B cell (primary cell): ENCODE measurements around the gene CUBN. TPM values are rescaled to one million over a fixed set of nuclear protein-coding genes. Genes with fewer than 3 reads are reported as not detected.

Experiments used
- ATAC-seq: fragments of 200-7000 bp; cut with Tn5 transposase; one replicate; pipeline ENCODE4 v1.10.0; 2021; ENCODE audit warnings: low read depth, mild to moderate bottlenecking, moderate number of reproducible peaks, moderate library complexity
- CTCF ChIA-PET: fragments of 350-600 bp; sonication (Branson Sonifier 250); formaldehyde crosslinking; loops from one replicate; lab custom pipeline; 2021; ENCODE audit warnings: antibody characterized with exemption, inconsistent platforms; lab: Charles Lee
- POLR2A ChIA-PET: fragments of 350-600 bp; sonication (Branson Sonifier 250); formaldehyde crosslinking; loops from one replicate; lab custom pipeline; 2021; ENCODE audit warnings: antibody characterized with exemption; lab: Charles Lee
- DNase-seq: peaks from one replicate; pipeline ENCODE4 v3.0.0; 2013
- H2AFZ ChIP-seq: 2 replicates; pipeline ENCODE4 v1.6.1; 2012; ENCODE audit warnings: mild to moderate bottlenecking, low read depth, low read length; ENCODE audit not compliant: insufficient read depth, poor library complexity, severe bottlenecking
- H3K27ac ChIP-seq, 2 donors: 1 replicate in 1 of 2; 2 replicates in 1 of 2; pipeline ENCODE4 v1.5.1; 2012 to 2013; ENCODE audit warnings: low read length in 2 of 2, mild to moderate bottlenecking in 2 of 2, moderate library complexity in 1 of 2
- H3K27me3 ChIP-seq, 4 experiments: fragments of 200-600 bp in 1 of 4; sonication (generic) in 1 of 4; replicated peaks in 1 of 4; 1 replicate in 2 of 4; 2 replicates in 2 of 4; pipeline versions ENCODE4 v1.6.1 to v1.7.0; 2013 to 2016; ENCODE audit warnings: low read length in 3 of 4, mild to moderate bottlenecking in 2 of 4, mixed read lengths in 1 of 4, moderate library complexity in 1 of 4; ENCODE audit not compliant: insufficient read depth in 4 of 4, control insufficient read depth in 3 of 4; ENCODE audit errors: control extremely low read depth in 1 of 4
- H3K36me3 ChIP-seq, 2 experiments: replicated peaks in 1 of 2; 1 replicate in 1 of 2; 2 replicates in 1 of 2; pipeline versions ENCODE4 v1.6.1 to v1.7.1; 2013; ENCODE audit warnings: low read length in 1 of 2; ENCODE audit not compliant: insufficient read depth in 2 of 2, control insufficient read depth in 1 of 2; ENCODE audit errors: control extremely low read depth in 1 of 2, extremely low read depth in 1 of 2
- H3K4me1 ChIP-seq, 2 donors: fragments of 200-600 bp in 1 of 2; sonication (generic) in 1 of 2; 1 replicate in 1 of 2; 2 replicates in 1 of 2; pipeline versions ENCODE4 v1.5.1 to v1.6.1; 2013 to 2017; ENCODE audit warnings: low read length in 2 of 2; ENCODE audit not compliant: control insufficient read depth in 2 of 2, insufficient read depth in 2 of 2
- H3K4me2 ChIP-seq: replicated peaks from 2 replicates; pipeline ENCODE3; 2012; ENCODE audit warnings: mild to moderate bottlenecking, low read depth, low read length; ENCODE audit not compliant: poor library complexity, severe bottlenecking
- H3K4me3 ChIP-seq, 5 experiments: fragments of 200-600 bp in 1 of 5; sonication (generic) in 1 of 5; 1 replicate in 3 of 5; 2 replicates in 2 of 5; pipeline versions ENCODE4 v1.5.1 to v1.7.0; 2011 to 2016; ENCODE audit warnings: low read length in 4 of 5, mild to moderate bottlenecking in 4 of 5, low read depth in 2 of 5, control low read depth in 1 of 5, moderate library complexity in 1 of 5; ENCODE audit not compliant: insufficient read depth in 1 of 5; ENCODE audit errors: control extremely low read depth in 1 of 5, extremely low read depth in 1 of 5
- H3K79me2 ChIP-seq: fragments of 200-600 bp; sonication (generic); one replicate; pipeline ENCODE4 v1.6.0; 2016; ENCODE audit warnings: low read length; ENCODE audit not compliant: control insufficient read depth, insufficient read depth
- H3K9ac ChIP-seq: fragments of 200-600 bp; sonication (generic); 2 replicates; pipeline ENCODE4 v1.6.1; 2017; ENCODE audit warnings: mild to moderate bottlenecking, low read length, moderate library complexity
- H3K9me3 ChIP-seq, 3 donors: one replicate each; pipeline versions ENCODE4 v1.6.1 to v1.7.1; 2013; ENCODE audit warnings: low read length in 2 of 3; ENCODE audit not compliant: control insufficient read depth in 2 of 3, insufficient read depth in 1 of 3; ENCODE audit errors: control extremely low read depth in 1 of 3
- H4K20me1 ChIP-seq: 2 replicates; pipeline ENCODE4 v1.6.0; 2012; ENCODE audit warnings: mild to moderate bottlenecking, low read length; ENCODE audit not compliant: insufficient read depth, control insufficient read depth, poor library complexity, severe bottlenecking
- H3K27ac Mint-ChIP-seq: one replicate; pipeline ENCODE4 v1.8.0; 2021; ENCODE audit warnings: mixed read lengths
- H3K27me3 Mint-ChIP-seq: one replicate; pipeline ENCODE4 v1.8.0; 2021; ENCODE audit warnings: mixed read lengths
- H3K4me1 Mint-ChIP-seq: one replicate; pipeline ENCODE4 v1.8.0; 2021; ENCODE audit warnings: mixed read lengths
- H3K4me3 Mint-ChIP-seq: one replicate; pipeline ENCODE4 v1.8.0; 2021; ENCODE audit warnings: mixed read lengths
- H3K9me3 Mint-ChIP-seq: one replicate; pipeline ENCODE4 v1.8.0; 2022; ENCODE audit warnings: mixed read lengths; ENCODE audit not compliant: insufficient read depth
- EZH2 ChIP-seq: IDR thresholded peaks from 2 replicates; pipeline ENCODE4 v1.6.1; 2012; ENCODE audit warnings: borderline replicate concordance, low read depth, mild to moderate bottlenecking, moderate library complexity, low read length; ENCODE audit not compliant: insufficient read depth, poor library complexity, severe bottlenecking
- WGBS: methylation state at CpG from one replicate; pipeline ENCODE4 v1.1.5; 2013; ENCODE audit warnings: missing lambda C conversion rate; ENCODE audit not compliant: insufficient coverage; 5-methylcytosine and 5-hydroxymethylcytosine counted together
- intact Hi-C: fragments of 100-400 bp; cut with micrococcal nuclease; formaldehyde crosslinking; loops from one replicate; pipeline ENCODE4 v1.10.0; 2022
- polyA plus RNA-seq: library from polyadenylated mRNA; depleted of rRNA; stranded (reverse); fragments of >200 nt; gene quantifications from 2 replicates; pipeline ENCODE4 v1.2.3, GENCODE V29; 2012
- total RNA-seq, 2 donors: library from RNA; stranded (reverse); fragments of 120-200 nt in 1 of 2; gene quantifications; 1 replicate in 1 of 2; 2 replicates in 1 of 2; pipeline versions ENCODE4 v1.2.3 to v1.2.4, GENCODE V29; 2013 to 2022
- TF ChIP-seq, protein P1 (sequence below): fragments of 200-600 bp; IDR thresholded peaks from one replicate; pipeline ENCODE4 v1.8.0; 2022; ENCODE audit warnings: antibody characterized with exemption, mild to moderate bottlenecking

CUBN gene
- total and polyA plus RNA-seq, 2 donors (not counting 1 experiment from before 2014, with no cell fraction given), result 4.2 to 5.7 TPM

DNA sequence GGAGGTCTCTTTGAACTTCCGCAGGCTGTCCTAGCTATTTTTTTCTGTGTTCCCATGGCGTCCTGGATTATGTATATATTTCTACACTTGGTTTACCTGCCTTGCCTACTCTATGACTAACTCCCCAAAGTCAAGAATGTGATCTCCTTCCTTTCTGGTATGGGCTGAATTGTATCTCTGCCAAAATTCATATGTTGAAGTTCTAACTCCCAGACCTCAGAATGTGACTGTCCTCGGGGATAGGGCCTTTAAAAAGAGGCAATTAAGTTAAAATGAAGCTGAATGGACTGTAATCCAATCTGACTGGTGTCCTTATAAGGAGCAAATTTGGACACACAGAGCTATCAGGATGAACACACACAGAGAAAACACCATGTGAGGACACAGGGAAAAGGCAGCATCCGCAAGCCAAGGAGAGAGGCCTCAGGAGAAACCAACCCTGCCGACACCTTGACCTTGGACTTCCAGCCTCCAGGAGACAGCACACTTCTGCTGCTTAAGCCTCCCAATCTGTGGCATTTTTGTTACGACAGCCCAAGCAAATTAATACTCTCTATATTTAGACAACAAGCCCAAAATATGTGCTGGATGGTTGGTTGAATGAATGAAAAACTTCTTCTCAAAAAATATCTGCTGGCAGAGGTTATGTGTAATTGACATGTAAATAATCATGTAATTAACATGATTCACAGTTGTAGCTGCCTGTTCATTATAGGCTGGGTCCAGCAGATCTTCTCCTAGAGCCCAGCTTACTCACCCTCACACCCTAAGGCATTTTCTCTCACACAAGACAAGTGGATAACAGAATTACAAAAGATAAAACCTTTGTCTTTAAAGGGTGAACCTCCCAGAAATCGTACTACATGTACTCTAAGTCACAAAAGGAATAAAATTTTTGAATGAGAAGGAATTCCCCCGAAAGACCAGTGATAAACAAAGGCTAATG, 123.7 kb downstream of the CUBN start:
- H3K27ac ChIP-seq, result no peak overlapping the region
- Mint-ChIP-seq H3K9me3 (peaks cover 3% of the 10 kb centered on the region), H3K27ac (no peak overlapping the region), H3K4me3 (no peak overlapping the region), H3K27me3 (peaks cover 29% of the 10 kb centered on the region), H3K4me1 (no peaks in the 10 kb centered on the region)
- no peaks in the 10 kb centered on the region for H3K36me3 ChIP-seq
- no peak overlapping the region for H3K9ac ChIP-seq
- ATAC-seq (no peak), DNase-seq (no peak)
- no peak overlapping the region for H3K4me3 ChIP-seq
- H3K27me3 ChIP-seq, result no peaks in the 10 kb centered on the region
- ChIA-PET CTCF (no interaction called here), POLR2A (no interaction called here)
- peaks cover 0 to 5% (median 0%) of the 10 kb centered on the region in 3 donors for H3K9me3 ChIP-seq
- 58% methylated on average over 4 of the region's 8 CpGs for WGBS
- H4K20me1 ChIP-seq, result no peaks in the 10 kb centered on the region
- H3K79me2 ChIP-seq, result no peaks in the 10 kb centered on the region
- no peak overlapping the region for H3K4me2 ChIP-seq
- no peak overlapping the region for H2AFZ ChIP-seq
- no peak for TF ChIP-seq EZH2
- TF ChIP-seq, protein P1, sequence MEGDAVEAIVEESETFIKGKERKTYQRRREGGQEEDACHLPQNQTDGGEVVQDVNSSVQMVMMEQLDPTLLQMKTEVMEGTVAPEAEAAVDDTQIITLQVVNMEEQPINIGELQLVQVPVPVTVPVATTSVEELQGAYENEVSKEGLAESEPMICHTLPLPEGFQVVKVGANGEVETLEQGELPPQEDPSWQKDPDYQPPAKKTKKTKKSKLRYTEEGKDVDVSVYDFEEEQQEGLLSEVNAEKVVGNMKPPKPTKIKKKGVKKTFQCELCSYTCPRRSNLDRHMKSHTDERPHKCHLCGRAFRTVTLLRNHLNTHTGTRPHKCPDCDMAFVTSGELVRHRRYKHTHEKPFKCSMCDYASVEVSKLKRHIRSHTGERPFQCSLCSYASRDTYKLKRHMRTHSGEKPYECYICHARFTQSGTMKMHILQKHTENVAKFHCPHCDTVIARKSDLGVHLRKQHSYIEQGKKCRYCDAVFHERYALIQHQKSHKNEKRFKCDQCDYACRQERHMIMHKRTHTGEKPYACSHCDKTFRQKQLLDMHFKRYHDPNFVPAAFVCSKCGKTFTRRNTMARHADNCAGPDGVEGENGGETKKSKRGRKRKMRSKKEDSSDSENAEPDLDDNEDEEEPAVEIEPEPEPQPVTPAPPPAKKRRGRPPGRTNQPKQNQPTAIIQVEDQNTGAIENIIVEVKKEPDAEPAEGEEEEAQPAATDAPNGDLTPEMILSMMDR, result no peak
- H3K4me1 ChIP-seq, result no peaks in the 10 kb centered on the region
- intact Hi-C loops, result no loop called here

DNA sequence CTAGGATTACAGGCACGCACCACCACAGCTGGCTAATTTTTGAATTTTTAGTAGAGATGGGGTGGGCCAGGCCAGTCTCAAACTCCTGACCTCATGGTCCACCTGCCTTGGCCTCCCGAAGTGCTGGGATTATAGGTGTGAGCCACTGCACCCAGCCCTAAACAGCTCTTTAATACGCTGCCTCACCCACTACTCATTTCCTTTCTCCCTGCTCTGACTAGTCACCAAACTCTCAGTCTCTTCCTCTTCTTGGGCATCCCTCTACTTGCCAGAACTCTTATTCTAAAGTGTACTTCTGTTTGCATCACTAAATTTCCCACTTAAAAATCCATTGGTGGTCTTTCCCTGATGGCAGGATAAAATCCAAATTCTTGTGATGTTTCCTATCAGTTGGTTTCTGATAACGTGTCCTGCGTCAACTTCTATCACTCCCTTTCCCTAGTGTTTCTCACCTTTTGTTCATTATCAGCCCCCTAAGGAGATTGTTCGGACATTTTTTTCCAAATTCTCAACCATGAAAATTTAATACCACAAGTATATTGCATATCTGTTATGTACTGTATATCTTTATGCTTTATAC, 124.7 kb downstream of the CUBN start:
- no peak overlapping the region for H3K4me3 Mint-ChIP-seq
- H3K27ac Mint-ChIP-seq, result no peak overlapping the region
- ATAC-seq (no peak), DNase-seq (no peak)
- H3K9ac ChIP-seq, result no peak overlapping the region
- WGBS, result 65% methylated on average over 2 of the region's 6 CpGs
- CTCF ChIA-PET, result no interaction called here
- H3K36me3 ChIP-seq, result no peaks in the 10 kb centered on the region
- H3K9me3 Mint-ChIP-seq, result peaks cover 3% of the 10 kb centered on the region
- POLR2A ChIA-PET, result no interaction called here
- H3K4me1 Mint-ChIP-seq, result no peaks in the 10 kb centered on the region
- no peak overlapping the region for H3K4me2 ChIP-seq
- peaks cover 29% of the 10 kb centered on the region for H3K27me3 Mint-ChIP-seq
- no peak overlapping the region for H3K4me3 ChIP-seq
- intact Hi-C loops, result no loop called here
- H3K4me1 ChIP-seq, result no peaks in the 10 kb centered on the region
- no peaks in the 10 kb centered on the region for H3K27me3 ChIP-seq
- peaks cover 0 to 5% (median 0%) of the 10 kb centered on the region in 3 donors for H3K9me3 ChIP-seq
- TF ChIP-seq, protein P1, result no peak
- TF ChIP-seq EZH2, result no peak
- no peaks in the 10 kb centered on the region for H3K79me2 ChIP-seq
- H4K20me1 ChIP-seq, result no peaks in the 10 kb centered on the region
- no peak overlapping the region for H2AFZ ChIP-seq
- H3K27ac ChIP-seq, result no peak overlapping the region
